ENCODE data around the gene ZC2HC1C. TPM values are rescaled to one million over a fixed set of nuclear protein-coding genes. Genes with fewer than 3 reads are reported as not detected.

The ZC2HC1C gene
- total RNA-seq, 2 experiments from 2014 or later: 0.41 to 0.45 TPM

- Mint-ChIP-seq H3K27me3 (no peaks in the 10 kb centered on the region), H3K27ac (no peak overlapping the region), H3K4me1 (ENCODE audit: low read depth) (peaks cover 62% of the 10 kb centered on the region), H3K9me3 (no peaks in the 10 kb centered on the region), H3K4me3 (peak overlapping the region; percentile 84), H3K36me3 (ENCODE audit: low read depth) (peaks cover 63% of the 10 kb centered on the region)
- ATAC-seq: no peak
- POLR2A ChIA-PET: interaction anchor here (0.7 to 1.6 kb wide), 5 partner anchors 13 to 1286 kb away, joined by 3 to 5 read pairs (median 4); partner anchors contain the start of genes ACYP1 and ZC2HC1C
- CTCF ChIA-PET: interaction anchor here (1.3 to 5.5 kb wide), 4 partner anchors 13 to 145 kb away, joined by 4 to 28 read pairs (median 8); partner anchors contain the start of gene ACYP1
- TF ChIP-seq CTCF (IDR thresholded peaks at IDR 0.05): no peak
- no peak for DNase-seq
- intact Hi-C loops (cut with micrococcal nuclease): no loop called here
These were observed 19.7 kb upstream of the ZC2HC1C start for GRCh38 chr14:75049731-75050201.

- ATAC-seq (peak; percentile 80), DNase-seq (peak; percentile 81)
- CTCF ChIA-PET: interaction anchor here (1.6 to 5.5 kb wide), 4 partner anchors 12 to 190 kb away, joined by 5 to 28 read pairs (median 8); partner anchors contain the start of gene ACYP1
- H3K36me3 Mint-ChIP-seq (ENCODE audit: low read depth): peaks cover 68% of the 10 kb centered on the region
- POLR2A ChIA-PET: interaction anchor here (1.6 kb wide), 1 partner anchor 13 kb away, joined by 8 read pairs; the partner anchor contains the start of gene ACYP1
- peak within 1 kb of the TSS; percentile 84 for H3K4me3 Mint-ChIP-seq
- intact Hi-C loops (cut with micrococcal nuclease): no loop called here
- no peaks in the 10 kb centered on the region for H3K9me3 Mint-ChIP-seq
- no peaks in the 10 kb centered on the region for H3K27me3 Mint-ChIP-seq
- H3K27ac Mint-ChIP-seq: peak within 1 kb of the TSS; percentile 91
- H3K4me1 Mint-ChIP-seq (ENCODE audit: low read depth): peaks cover 56% of the 10 kb centered on the region
- no peak for TF ChIP-seq CTCF (IDR thresholded peaks at IDR 0.05)
These were observed 18.4 kb upstream of the ZC2HC1C start, which contains the start of gene MLH3 for GRCh38 chr14:75050852-75051555. Gene MLH3 (minus strand): TSS chr14:75051467. CDS start chr14:75049655, 1,812 bp downstream.

- Mint-ChIP-seq H3K36me3 (ENCODE audit: low read depth) (peaks cover 67% of the 10 kb centered on the region), H3K4me1 (ENCODE audit: low read depth) (peaks cover 52% of the 10 kb centered on the region), H3K4me3 (peak overlapping the region; percentile 84), H3K27ac (peak overlapping the region; percentile 91), H3K27me3 (no peaks in the 10 kb centered on the region), H3K9me3 (no peaks in the 10 kb centered on the region)
- no peak for DNase-seq
- ATAC-seq: no peak
- POLR2A ChIA-PET: interaction anchor here (1.6 kb wide), 1 partner anchor 13 kb away, joined by 8 read pairs; the partner anchor contains the start of gene ACYP1
- CTCF ChIA-PET: interaction anchor here (0.7 to 5.5 kb wide), 4 partner anchors 11 to 276 kb away, joined by 3 to 28 read pairs (median 8); partner anchors contain the start of gene ACYP1
- no peak for TF ChIP-seq CTCF (IDR thresholded peaks at IDR 0.05)
- intact Hi-C loops (cut with micrococcal nuclease): no loop called here
These were observed 17.9 kb upstream of the ZC2HC1C start for GRCh38 chr14:75051556-75051899.

- Mint-ChIP-seq H3K4me3 (no peak overlapping the region), H3K4me1 (ENCODE audit: low read depth) (peaks cover 38% of the 10 kb centered on the region), H3K27me3 (no peaks in the 10 kb centered on the region), H3K36me3 (ENCODE audit: low read depth) (peaks cover 54% of the 10 kb centered on the region), H3K27ac (peak overlapping the region; percentile 40), H3K9me3 (no peaks in the 10 kb centered on the region)
- no peak for DNase-seq
- intact Hi-C loops (cut with micrococcal nuclease): no loop called here
- no peak for ATAC-seq
- TF ChIP-seq CTCF (IDR thresholded peaks at IDR 0.05): no peak
- CTCF ChIA-PET: interaction anchor here (0.6 kb wide), 1 partner anchor 1417 kb away, joined by 3 read pairs; no protein-coding TSS in a partner anchor
- POLR2A ChIA-PET: no interaction called here
These were observed 15.8 kb upstream of the ZC2HC1C start for GRCh38 chr14:75053396-75054291.

Data from activated CD8-positive, alpha-beta T cell treated with anti-CD3 and anti-CD28 coated beads for 36 hours (primary cell).